Measurements from ENCODE around the gene HLTF. TPM values are rescaled to one million over a fixed set of nuclear protein-coding genes. Genes with fewer than 3 reads are reported as not detected.

HLTF gene
- total and polyA plus RNA-seq, 3 donors from 2014 or later = 57.3 to 200 (median 170) TPM

DNA sequence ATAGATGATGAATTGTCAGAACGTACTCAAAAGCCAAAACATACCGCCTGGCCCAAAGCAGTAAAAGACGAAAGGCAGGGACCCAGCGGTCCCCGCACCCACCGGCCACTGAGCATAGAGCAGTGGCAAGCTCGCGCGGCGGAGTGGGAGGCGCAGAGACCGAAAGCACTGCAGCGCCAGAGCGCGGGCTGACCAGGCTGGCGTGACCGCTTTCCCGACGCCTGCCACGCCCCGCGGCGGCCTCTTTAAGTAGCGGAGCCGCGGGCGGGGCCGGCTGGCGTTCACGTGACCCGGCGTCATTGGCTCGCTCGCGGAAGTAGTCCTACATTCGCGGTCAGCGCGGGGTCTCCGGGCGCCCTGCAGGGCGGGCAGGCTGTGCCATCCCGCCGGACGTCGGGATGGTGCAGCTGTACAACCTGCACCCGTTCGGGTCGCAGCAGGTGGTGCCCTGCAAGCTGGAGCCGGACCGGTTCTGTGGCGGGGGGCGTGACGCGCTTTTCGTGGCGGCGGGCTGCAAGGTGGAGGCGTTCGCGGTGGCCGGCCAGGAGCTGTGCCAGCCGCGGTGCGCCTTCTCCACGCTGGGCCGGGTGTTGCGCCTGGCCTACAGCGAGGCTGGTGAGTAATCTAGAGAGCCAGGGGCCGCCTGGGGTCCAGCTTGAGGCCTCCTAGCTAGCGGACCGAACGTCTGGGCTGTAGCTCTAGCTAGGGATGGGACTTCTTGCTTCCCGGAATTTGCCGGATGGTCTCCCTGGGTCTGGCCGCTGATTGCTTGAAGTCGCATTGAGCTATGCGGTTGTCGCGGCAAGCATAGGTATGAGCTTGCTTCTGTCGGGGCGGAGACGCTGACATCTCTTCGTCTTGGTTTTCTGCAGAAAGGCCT lies 43.2 kb upstream of the HLTF start, which contains the start of gene HPS3:
Gene HPS3 (plus strand): TSS at position 313 of the 880 bp plus-strand sequence. CDS start 86 bp downstream, at position 399.
- WGBS, 2 donors = 1% methylated on average over 26 to 60 of the region's 84 CpGs
- Histone ChIP-seq H3K27me3 (no peaks in the 10 kb centered on the region), H3K4me3 (peak within 1 kb of the TSS; percentile 75 to 80), H3K27ac (peak within 1 kb of the TSS; percentile 65 to 80), H3K9me3 (no peaks in the 10 kb centered on the region), H3K36me3 (ENCODE audit: low read depth, missing control alignments) (no peaks in the 10 kb centered on the region), H3K4me1 (peaks cover 15% of the 10 kb centered on the region)
- TF ChIP-seq CTCF (IDR thresholded peaks at IDR 0.05) (peak in 1 of 3 experiments; percentile 32), POLR2A (IDR thresholded peaks at IDR 0.05) (peak; percentile 98)
- intact Hi-C loops (cut with DNase I; ENCODE audit: low total_unique reads) = no loop called here
- DNase-seq = peak; percentile 97

DNA sequence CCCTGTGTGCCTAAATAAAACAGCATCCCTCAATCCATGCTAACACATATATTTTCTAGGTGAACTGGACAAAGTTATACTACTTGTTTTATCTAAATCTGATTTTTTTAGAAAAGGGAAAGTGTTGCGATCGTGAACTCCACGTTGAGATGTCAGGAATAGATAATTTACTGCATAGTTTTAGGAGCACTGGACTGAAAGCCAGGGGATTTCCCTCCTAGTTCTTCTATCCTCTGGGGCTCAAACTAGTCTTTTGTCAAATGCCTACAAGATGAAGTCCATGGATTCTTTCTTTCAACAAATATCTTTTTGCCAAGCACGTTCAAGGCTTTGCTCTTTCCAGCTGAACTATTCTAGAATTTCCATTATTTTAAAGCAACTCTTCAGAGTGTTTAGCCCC lies 42.5 kb upstream of the HLTF start:
- 1 to 2% methylated on average over 4 of the region's 4 CpGs for WGBS, 2 donors
- peak overlapping the region; percentile 39 to 65 for H3K27ac ChIP-seq
- no peaks in the 10 kb centered on the region for H3K27me3 ChIP-seq
- H3K4me1 ChIP-seq = peaks cover 13% of the 10 kb centered on the region
- no peaks in the 10 kb centered on the region for H3K9me3 ChIP-seq
- DNase-seq = no peak
- intact Hi-C loops (cut with DNase I; ENCODE audit: low total_unique reads) = no loop called here
- no peak for TF ChIP-seq POLR2A (IDR thresholded peaks at IDR 0.05)
- no peak for TF ChIP-seq CTCF (IDR thresholded peaks at IDR 0.05)
- H3K36me3 ChIP-seq (ENCODE audit: low read depth, missing control alignments) = no peaks in the 10 kb centered on the region
- H3K4me3 ChIP-seq = peak overlapping the region; percentile 75 to 80

DNA sequence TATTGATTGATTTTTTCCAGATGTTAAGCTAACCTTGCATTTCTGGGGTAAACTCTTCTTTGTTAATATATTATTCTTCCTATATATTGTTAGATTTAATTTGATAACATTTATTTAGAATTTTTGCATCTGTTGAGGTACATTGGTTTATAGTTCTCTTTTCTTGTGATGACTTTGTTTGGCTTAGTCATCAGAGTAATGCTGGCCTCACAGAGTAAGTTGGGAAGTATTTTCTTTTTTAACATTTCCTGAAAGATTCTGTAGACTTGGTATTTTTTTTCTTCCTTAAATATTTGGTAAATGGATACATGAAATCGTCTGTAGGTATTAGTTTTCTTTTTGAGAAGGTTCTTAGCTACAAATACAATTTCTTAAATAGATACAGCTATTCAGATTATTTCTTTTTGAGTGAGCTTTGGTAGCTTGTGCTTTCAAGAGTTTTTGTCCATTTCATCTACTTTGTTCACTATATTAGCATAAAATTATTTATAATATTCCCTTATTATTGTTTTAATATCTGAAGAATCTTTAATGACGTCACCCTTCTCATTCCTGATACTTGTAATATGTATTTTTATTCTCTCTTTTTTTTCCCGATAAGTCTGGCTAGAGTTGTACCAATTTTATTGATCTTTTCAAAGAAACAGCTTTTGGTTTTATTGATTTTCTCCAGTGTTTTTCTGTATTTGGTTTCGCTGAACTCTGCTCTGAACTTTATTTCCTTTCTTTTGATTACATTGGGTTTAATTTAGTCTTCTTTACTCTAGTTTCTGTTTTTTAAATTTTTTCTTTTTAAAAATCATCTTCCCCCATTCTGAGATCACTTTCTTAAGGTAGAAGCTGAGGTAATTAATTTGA lies 36.6 kb upstream of the HLTF start:
- no peaks in the 10 kb centered on the region for H3K9me3 ChIP-seq
- no peaks in the 10 kb centered on the region for H3K4me1 ChIP-seq
- WGBS, 2 donors = 83 to 89% methylated on average over 4 of the region's 4 CpGs
- intact Hi-C loops (cut with DNase I; ENCODE audit: low total_unique reads) = loop anchor here (5.0 kb wide), 1 partner anchor 149 kb away; no protein-coding TSS in a partner anchor
- no peak overlapping the region for H3K4me3 ChIP-seq
- no peak for DNase-seq
- no peaks in the 10 kb centered on the region for H3K27me3 ChIP-seq
- H3K27ac ChIP-seq = no peak overlapping the region
- H3K36me3 ChIP-seq (ENCODE audit: low read depth, missing control alignments) = no peaks in the 10 kb centered on the region
- TF ChIP-seq CTCF (IDR thresholded peaks at IDR 0.05) (no peak), POLR2A (IDR thresholded peaks at IDR 0.05) (no peak)

DNA sequence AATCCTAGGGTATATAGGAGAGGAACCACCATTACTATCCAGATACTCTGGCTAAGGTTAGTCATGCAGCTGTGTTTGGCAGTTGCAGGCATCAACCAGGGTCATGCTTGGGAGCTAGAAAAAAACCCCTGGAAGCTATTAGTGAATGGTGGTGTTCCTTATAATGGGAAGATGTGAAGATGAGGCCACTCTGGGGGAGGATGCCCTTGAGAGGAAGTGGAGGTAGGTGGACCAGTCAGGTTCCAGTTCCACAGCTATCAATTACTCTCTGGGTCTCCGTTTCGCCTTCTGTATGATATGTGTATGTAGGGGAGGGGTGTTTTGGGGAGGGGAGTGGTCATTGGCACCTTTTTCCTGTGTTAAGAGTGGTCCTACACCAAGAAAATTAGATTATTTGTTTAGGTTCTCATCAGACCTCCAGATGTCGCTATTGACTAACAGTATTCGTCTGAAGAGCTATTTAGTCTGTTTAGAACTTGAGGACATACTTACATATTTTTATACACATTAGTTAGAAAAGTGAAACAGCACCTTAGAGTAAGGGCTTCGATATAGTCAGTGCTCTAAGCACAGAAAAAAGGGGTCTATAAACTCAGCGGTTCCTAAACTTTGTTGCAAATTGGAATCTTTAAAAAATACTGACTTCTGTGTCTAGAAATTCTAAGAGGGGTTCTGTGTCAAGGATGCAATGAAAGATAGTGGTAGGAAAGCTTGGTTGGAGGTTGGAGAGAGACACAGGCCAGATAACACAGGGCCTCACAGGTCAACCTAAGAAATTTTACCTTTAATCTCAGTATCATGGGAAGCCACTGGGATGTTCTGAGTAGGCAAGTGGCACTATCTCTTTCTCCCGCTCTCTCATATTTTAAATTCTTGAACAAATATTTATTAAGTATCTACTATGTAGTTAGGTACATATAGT lies 34.0 kb upstream of the HLTF start:
- TF ChIP-seq CTCF (IDR thresholded peaks at IDR 0.05) (peak; percentile 41 to 47 (median 43)), POLR2A (IDR thresholded peaks at IDR 0.05) (no peak)
- DNase-seq = no peak
- WGBS, 2 donors = 28 to 41% methylated on average over 7 of the region's 7 CpGs
- no peak overlapping the region for H3K4me3 ChIP-seq
- no peaks in the 10 kb centered on the region for H3K4me1 ChIP-seq
- no peak overlapping the region for H3K27ac ChIP-seq
- intact Hi-C loops (cut with DNase I; ENCODE audit: low total_unique reads) = loop anchor here (5.0 kb wide), 1 partner anchor 152 kb away; no protein-coding TSS in a partner anchor
- no peaks in the 10 kb centered on the region for H3K27me3 ChIP-seq
- no peaks in the 10 kb centered on the region for H3K36me3 ChIP-seq (ENCODE audit: low read depth, missing control alignments)
- no peaks in the 10 kb centered on the region for H3K9me3 ChIP-seq
